Panc1 (cell line): ENCODE results near the gene MEAF6. TPM values are rescaled to one million over a fixed set of nuclear protein-coding genes. Genes with fewer than 3 reads are reported as not detected.

Experiments used
- ATAC-seq: fragments of 200-7000 bp; cut with Tn5 transposase; 2 replicates; pipeline ENCODE4 v1.9.1; 2020; ENCODE audit warnings: mild to moderate bottlenecking, moderate library complexity
- BruUV-seq: library from RNA; stranded (reverse); fragments of 400-500 nt; replicated peaks from 2 replicates; lab custom pipeline; 2021; lab: Mats Ljungman, UMichigan
- CTCF ChIA-PET: fragments of 300-600 bp; sonication (Branson Sonifier 250); formaldehyde crosslinking; loops from one replicate; lab custom pipeline; 2022; ENCODE audit warnings: antibody characterized with exemption; lab: Charles Lee
- POLR2A ChIA-PET: fragments of 300-600 bp; sonication (Branson Sonifier 250); formaldehyde crosslinking; loops from one replicate; lab custom pipeline; 2022; ENCODE audit warnings: antibody characterized with exemption; lab: Charles Lee
- DNase-seq: peaks from one replicate; pipeline ENCODE4 v3.0.0-alpha.2; 2010; ENCODE audit warnings: low read depth, low spot score
- H3K27ac ChIP-seq: 2 replicates; pipeline ENCODE4 v1.5.1; 2011; ENCODE audit warnings: mild to moderate bottlenecking, low read length, inconsistent platforms
- H3K27me3 ChIP-seq: fragments of 200-500 bp; sonication (Bioruptor generic); 2 replicates; pipeline ENCODE4 v1.6.0; 2014; ENCODE audit warnings: low read length, inconsistent platforms; ENCODE audit not compliant: control insufficient read depth, insufficient read depth
- H3K36me3 ChIP-seq: fragments of 200-500 bp; sonication (Bioruptor generic); 2 replicates; pipeline ENCODE4 v1.5.1; 2014; ENCODE audit warnings: inconsistent platforms, mild to moderate bottlenecking, low read length, moderate library complexity; ENCODE audit not compliant: control insufficient read depth, insufficient read depth
- H3K4me1 ChIP-seq: 2 replicates; pipeline ENCODE4 v1.5.1; 2011; ENCODE audit warnings: inconsistent platforms, mild to moderate bottlenecking, low read length, moderate library complexity; ENCODE audit not compliant: control insufficient read depth, insufficient read depth
- H3K4me3 ChIP-seq, 2 experiments: 2 replicates each; pipeline ENCODE4 v1.5.1; 2011 to 2012; ENCODE audit warnings: low read depth in 2 of 2, low read length in 2 of 2, mild to moderate bottlenecking in 2 of 2, inconsistent platforms in 1 of 2, moderate library complexity in 1 of 2
- H3K9me3 ChIP-seq: fragments of 200-500 bp; sonication (Bioruptor generic); 2 replicates; pipeline ENCODE4 v1.5.1; 2014; ENCODE audit warnings: low read depth, mild to moderate bottlenecking, inconsistent platforms, low read length, moderate library complexity; ENCODE audit not compliant: control insufficient read depth, insufficient read depth
- CTCF ChIP-seq: fragments of 450-650 bp; IDR thresholded peaks from 2 replicates; pipeline ENCODE4 v1.5.1; 2017; ENCODE audit warnings: mild to moderate bottlenecking
- POLR2AphosphoS5 ChIP-seq: IDR thresholded peaks from 2 replicates; pipeline ENCODE4 v1.6.1; 2012; ENCODE audit warnings: mild to moderate bottlenecking, low read depth, low read length, moderate library complexity
- REST ChIP-seq, 2 experiments: IDR thresholded peaks; 2 replicates each; pipeline ENCODE4 v1.6.1; 2011 to 2012; ENCODE audit warnings: low read depth in 2 of 2, control low read depth in 1 of 2, low read length in 1 of 2, mild to moderate bottlenecking in 1 of 2, moderate library complexity in 1 of 2; ENCODE audit not compliant: insufficient read depth in 1 of 2
- SIN3A ChIP-seq: IDR thresholded peaks from 2 replicates; pipeline ENCODE4 v1.6.1; 2012; ENCODE audit warnings: low read depth, mild to moderate bottlenecking, low read length, moderate library complexity, borderline replicate concordance; ENCODE audit not compliant: insufficient read depth
- TCF7L2 ChIP-seq: IDR thresholded peaks from 2 replicates; pipeline ENCODE4 v1.6.1; 2011; ENCODE audit warnings: mild to moderate bottlenecking, low read depth, low read length, inconsistent platforms
- in situ Hi-C: cut with HindIII; loops from 2 replicates; pipeline ENCODE4 v1.10.0; 2016; ENCODE audit warnings: low sequenced_read_pairs, low pct_unique_long_range_greater_than_20kb
- intact Hi-C: fragments of 100-400 bp; cut with micrococcal nuclease; formaldehyde crosslinking; loops from one replicate; pipeline ENCODE4 v1.10.0; 2022; ENCODE audit not compliant: unreplicated experiment
- total RNA-seq: library from RNA; stranded (reverse); gene quantifications from one replicate; pipeline ENCODE4 v1.2.1, GENCODE V29; 2021; ENCODE audit not compliant: unreplicated experiment

Gene MEAF6
- total RNA-seq, 1 experiment from 2014 or later, result 50.0 TPM

GRCh38 chr1:37481289-37482003, 33.1 kb downstream of the MEAF6 start:
- BruUV-seq, result no TSS peak
- H3K4me1 ChIP-seq, result peaks cover 38% of the 10 kb centered on the region
- POLR2A ChIA-PET, result no interaction called here
- CTCF ChIA-PET, result interaction anchor here (0.6 kb wide), 1 partner anchor 90 kb away, joined by 5 read pairs; no protein-coding TSS in a partner anchor
- in situ Hi-C loops, result no loop called here
- H3K27me3 ChIP-seq, result no peaks in the 10 kb centered on the region
- TF ChIP-seq SIN3A (no peak), POLR2AphosphoS5 (no peak), CTCF (no peak), REST (IDR thresholded peaks at IDR 0.05; ENCODE audit: insufficient read depth in 1 of 2, low read depth in 2 of 2, low read length in 1 of 2) (no peak), TCF7L2 (no peak)
- no peak overlapping the region for H3K4me3 ChIP-seq
- H3K9me3 ChIP-seq, result no peaks in the 10 kb centered on the region
- ATAC-seq (no peak), DNase-seq (no peak)
- H3K27ac ChIP-seq, result no peak overlapping the region
- peaks cover 7% of the 10 kb centered on the region for H3K36me3 ChIP-seq
- intact Hi-C loops, result no loop called here

- in situ Hi-C loops, result no loop called here
- peaks cover 45% of the 10 kb centered on the region for H3K4me1 ChIP-seq
These were observed 33.8 kb downstream of the MEAF6 start for GRCh38 chr1:37480581-37481288.

More at GRCh38 chr1:37480581-37481288, 33.8 kb downstream of the MEAF6 start:
- no TSS peak for BruUV-seq
- no peak for DNase-seq
- POLR2A ChIA-PET, result no interaction called here
- CTCF ChIA-PET, result no interaction called here
- Histone ChIP-seq H3K9me3 (no peaks in the 10 kb centered on the region), H3K27me3 (no peaks in the 10 kb centered on the region), H3K27ac (no peak overlapping the region), H3K4me3 (no peak overlapping the region), H3K36me3 (peaks cover 7% of the 10 kb centered on the region)
- no peak for ATAC-seq
- TF ChIP-seq CTCF (no peak), REST (IDR thresholded peaks at IDR 0.05; ENCODE audit: insufficient read depth in 1 of 2, low read depth in 2 of 2, low read length in 1 of 2) (no peak), TCF7L2 (no peak), POLR2AphosphoS5 (no peak), SIN3A (no peak)
- intact Hi-C loops, result no loop called here
